HG03469 (cell line): ENCODE data around the gene UBXN1.

Experiments
- ATAC-seq: cut with Tn5 transposase; IDR thresholded peaks from one replicate; pipeline ENCODE4 v1.9.1; 2021; ENCODE audit warnings: mild to moderate bottlenecking, moderate library complexity, moderate number of reproducible peaks; ENCODE audit not compliant: unreplicated experiment

Gene UBXN1

GRCh38 chr11:62678770-62679696 is at the start of gene UBXN1:
TSS of gene UBXN1 (minus strand) at chr11:62679073. CDS start at chr11:62678923, 150 bp downstream.
- ATAC-seq, result no peak

- peak; percentile 6 for ATAC-seq
These were observed 49.5 kb upstream of the UBXN1 start, which contains the start of gene TTC9C for GRCh38 chr11:62728171-62728988. TSS of gene TTC9C (plus strand) at chr11:62728486. CDS start at chr11:62728849, 363 bp downstream.

GRCh38 chr11:62727872-62728170 is 48.9 kb upstream of the UBXN1 start:
- peak; percentile 36 for ATAC-seq

GRCh38 chr11:62727165-62727871 is 48.4 kb upstream of the UBXN1 start, which contains the start of gene HNRNPUL2:
TSS of gene HNRNPUL2 (minus strand) at chr11:62727457. CDS start at chr11:62727156, 301 bp downstream.
- peak; percentile 57 for ATAC-seq

GRCh38 chr11:62726915-62727164 is 48.0 kb upstream of the UBXN1 start:
- ATAC-seq, result peak; percentile 6

GRCh38 chr11:62726156-62726914 is 47.5 kb upstream of the UBXN1 start:
- ATAC-seq, result no peak

GRCh38 chr11:62725646-62726045 is 46.8 kb upstream of the UBXN1 start:
- ATAC-seq, result no peak

GRCh38 chr11:62724171-62724570 is 45.3 kb upstream of the UBXN1 start:
- no peak for ATAC-seq

GRCh38 chr11:62721994-62722393 is 43.1 kb upstream of the UBXN1 start:
- ATAC-seq, result no peak

GRCh38 chr11:62719302-62719978 is 40.6 kb upstream of the UBXN1 start:
- no peak for ATAC-seq

GRCh38 chr11:62716816-62717215 is 37.9 kb upstream of the UBXN1 start:
- ATAC-seq, result no peak

- ATAC-seq, result no peak
These were observed 37.3 kb upstream of the UBXN1 start for GRCh38 chr11:62716206-62716605.

- ATAC-seq, result no peak
These were observed 36.6 kb upstream of the UBXN1 start for GRCh38 chr11:62715150-62716130.

- ATAC-seq, result no peak
These were observed 34.5 kb upstream of the UBXN1 start for GRCh38 chr11:62713343-62713742.

- no peak for ATAC-seq
These were observed 34.0 kb upstream of the UBXN1 start for GRCh38 chr11:62712861-62713260.

- no peak for ATAC-seq
These were observed 33.5 kb upstream of the UBXN1 start for GRCh38 chr11:62712276-62712812.

GRCh38 chr11:62710001-62710345 is 31.1 kb upstream of the UBXN1 start:
- no peak for ATAC-seq

GRCh38 chr11:62709247-62710000 is 30.6 kb upstream of the UBXN1 start:
- peak; percentile 42 for ATAC-seq
